ENCODE measurements around the gene MYO1E. TPM values are rescaled to one million over a fixed set of nuclear protein-coding genes. Genes with fewer than 3 reads are reported as not detected.

Gene MYO1E
- total and polyA plus RNA-seq, 2 of the 8 experiments (the other 6 are each of a cell fraction or from before 2014, with no cell fraction given), result 19.6 to 142 TPM

GRCh38 chr15:59360305-59360704, 12.4 kb downstream of the MYO1E start:
- 0 out of 8 replicates have a peak, but pooled peaks cover 0 to 3% (median 0%) of the 10 kb centered on the region in 4 experiments for H3K36me3 ChIP-seq (ENCODE audit: control insufficient read depth in 2 of 4, insufficient read depth in 4 of 4, low read length in 3 of 4)
- TF ChIP-seq HDAC6 (IDR thresholded peaks at IDR 0.05; ENCODE audit: low read depth, low read length) (no peak), RAD21 (IDR thresholded peaks at IDR 0.05 in 1 of 2, conservative IDR thresholded peaks at IDR 0.05 in 1 of 2; ENCODE audit: low read depth in 2 of 2, low read length in 2 of 2) (peak; percentile 16 to 17; a peak in 2 of 4 replicates), CTCF (IDR thresholded peaks at IDR 0.05; ENCODE audit: control extremely low read depth in 1 of 3, insufficient read depth in 1 of 3, low read depth in 1 of 3, low read length in 3 of 3) (peak; percentile 13 to 69 (median 66); a peak in 2 of 4 replicates)
- H3K79me2 ChIP-seq (ENCODE audit: control insufficient read depth in 1 of 2, insufficient read depth in 2 of 2, low read length in 2 of 2), result peaks cover 10 to 84% of the 10 kb centered on the region in 2 experiments
- 91% methylated on average over 2 of the region's 2 CpGs; no CpG with 5 or more reads in 1 of the 2 experiments for WGBS, 2 experiments (ENCODE audit: extremely low coverage in 1 of 2, insufficient coverage in 1 of 2, insufficient read length in 1 of 2, insufficient replicate concordance in 2 of 2, low coverage in 1 of 2, low lambda C conversion rate in 2 of 2, missing lambda C conversion rate in 1 of 2)
- peaks cover 2 to 3% of the 10 kb centered on the region in 2 experiments for H4K20me1 ChIP-seq (replicated peaks in 1 of 2; ENCODE audit: control insufficient read depth in 1 of 2, insufficient read depth in 2 of 2, low read length in 2 of 2)
- H2BK12ac ChIP-seq (ENCODE audit: low read depth, low read length), result no peak overlapping the region
- no peak overlapping the region for H2BK15ac ChIP-seq (ENCODE audit: low read length)
- H3K56ac ChIP-seq (replicated peaks; ENCODE audit: insufficient read length, low read depth, low read length), result no peak overlapping the region
- no peak overlapping the region for H2AK5ac ChIP-seq (ENCODE audit: low read depth, low read length)
- peak; percentile 78 for FAIRE-seq
- no peak overlapping the region for H3K23ac ChIP-seq (ENCODE audit: insufficient read length)
- H4K91ac ChIP-seq (replicated peaks; ENCODE audit: insufficient read length, low read length), result no peak overlapping the region
- no peaks in the 10 kb centered on the region for H3K9me3 ChIP-seq (ENCODE audit: insufficient read depth in 2 of 2, low read depth in 1 of 2, low read length in 1 of 2)
- H3K23me2 ChIP-seq (ENCODE audit: low read depth, low read length), result no peaks in the 10 kb centered on the region
- H3K18ac ChIP-seq (ENCODE audit: extremely low read depth, low read length), result no peak overlapping the region
- H2BK5ac ChIP-seq (ENCODE audit: low read depth, low read length), result no peak overlapping the region
- no peak overlapping the region for H3K14ac ChIP-seq (ENCODE audit: insufficient read length)
- H3K79me1 ChIP-seq (ENCODE audit: low read depth, low read length), result peaks cover 5% of the 10 kb centered on the region; the same call in 1 of the 2 replicates
- H3K9ac ChIP-seq (replicated peaks in 1 of 4; ENCODE audit: extremely low read depth in 1 of 4, low read depth in 3 of 4, low read length in 3 of 4), result no peak overlapping the region
- H3K4me3 ChIP-seq (ENCODE audit: extremely low read depth in 1 of 4, insufficient read depth in 2 of 4, low read depth in 3 of 4, low read length in 4 of 4), result no peak overlapping the region
- DNase-seq (ENCODE audit: low read depth in 1 of 2, low spot score in 2 of 2), result no peak
- ChIA-PET CTCF (ENCODE audit: partially characterized antibody) (interaction anchor here (0.7 to 3.5 kb wide), 22 partner anchors 9 to 131 kb away, joined by 3 to 29 read pairs (median 6); partner anchors contain the start of gene MYO1E), POLR2A (ENCODE audit: partially characterized antibody) (interaction anchor here (0.9 to 12.8 kb wide), 4 partner anchors 7 to 152 kb away, joined by 3 to 151 read pairs (median 6); partner anchors contain the start of gene MYO1E)
- H3K4me1 ChIP-seq (replicated peaks in 1 of 4; ENCODE audit: control insufficient read depth in 3 of 4, insufficient read depth in 4 of 4, low read length in 3 of 4), result peaks cover 6 to 14% (median 8%) of the 10 kb centered on the region in 4 experiments; a peak in 6 of 7 replicates
- H3K27ac ChIP-seq (ENCODE audit: low read depth, low read length), result no peak overlapping the region
- H4K8ac ChIP-seq (ENCODE audit: extremely low read depth, insufficient read depth, low read length), result no peak overlapping the region
- H4K5ac ChIP-seq (ENCODE audit: insufficient read length, low read depth, low read length), result no peak overlapping the region
- H2BK20ac ChIP-seq (ENCODE audit: low read length), result no peak overlapping the region
- no peak overlapping the region for H3K4ac ChIP-seq (replicated peaks; ENCODE audit: insufficient read length, low read depth, low read length)
- H3K4me2 ChIP-seq (ENCODE audit: insufficient read depth in 1 of 2, low read depth in 2 of 2, low read length in 2 of 2), result no peak overlapping the region
- no peaks in the 10 kb centered on the region for H3K27me3 ChIP-seq (replicated peaks in 1 of 4; ENCODE audit: control insufficient read depth in 3 of 4, extremely low read depth in 1 of 4, insufficient read depth in 3 of 4, low read length in 3 of 4)
- H2AFZ ChIP-seq (ENCODE audit: low read length), result no peak overlapping the region
- no peak overlapping the region for H2BK120ac ChIP-seq (replicated peaks; ENCODE audit: low read depth, low read length)
